HepG2 (cell line): ENCODE data around the gene TUBA1C. TPM values are rescaled to one million over a fixed set of nuclear protein-coding genes. Genes with fewer than 3 reads are reported as not detected.

Experiments
- AHR ChIP-seq: IDR thresholded peaks from 2 replicates; pipeline ENCODE4 v1.6.1; 2018; ENCODE audit warnings: missing genetic modification reagents, missing compliant biosample characterization
- EP300 ChIP-seq, 3 experiments: sonication (generic) in 1 of 3; formaldehyde crosslinking in 1 of 3; IDR thresholded peaks; 2 replicates each; pipeline versions ENCODE4 v1.5.1 to v1.6.1; 2011 to 2020; ENCODE audit warnings: low read depth in 2 of 3, low read length in 2 of 3, borderline replicate concordance in 1 of 3, improper control_type of control experiment in 1 of 3, mild to moderate bottlenecking in 1 of 3, missing genetic modification reagents in 1 of 3, moderate library complexity in 1 of 3
- FOSL2 ChIP-seq: sonication (generic); formaldehyde crosslinking; IDR thresholded peaks from 2 replicates; pipeline ENCODE4 v1.4.0; 2020; ENCODE audit warnings: missing genetic modification reagents
- HDAC1 ChIP-seq: sonication (generic); formaldehyde crosslinking; IDR thresholded peaks from 2 replicates; pipeline ENCODE4 v1.5.1; 2020; ENCODE audit warnings: mild to moderate bottlenecking, missing genetic modification reagents
- RCOR2 ChIP-seq: IDR thresholded peaks from 2 replicates; pipeline ENCODE4 v1.6.1; 2016; ENCODE audit warnings: missing biosample characterization, missing genetic modification reagents
- SALL1 ChIP-seq: sonication (generic); formaldehyde crosslinking; IDR thresholded peaks from 2 replicates; pipeline ENCODE4 v1.8.0; 2022; ENCODE audit warnings: mild to moderate bottlenecking, missing genetic modification reagents
- SNAI1 ChIP-seq: sonication (generic); formaldehyde crosslinking; IDR thresholded peaks from 2 replicates; pipeline ENCODE4 v1.5.0; 2020; ENCODE audit warnings: mild to moderate bottlenecking, missing genetic modification reagents, borderline replicate concordance
- TSC22D2 ChIP-seq: sonication (generic); formaldehyde crosslinking; IDR thresholded peaks from 2 replicates; pipeline ENCODE4 v1.5.1; 2020; ENCODE audit warnings: missing genetic modification reagents, mild to moderate bottlenecking, borderline replicate concordance
- ZBTB21 ChIP-seq: sonication (generic); formaldehyde crosslinking; IDR thresholded peaks from 2 replicates; pipeline ENCODE4 v1.4.0; 2020; ENCODE audit warnings: missing genetic modification reagents
- ZNF205 ChIP-seq: IDR thresholded peaks from 2 replicates; pipeline ENCODE4 v1.6.1; 2018; ENCODE audit warnings: missing biosample characterization, missing genetic modification reagents
- ZNF431 ChIP-seq: sonication (generic); formaldehyde crosslinking; IDR thresholded peaks from 2 replicates; pipeline ENCODE4 v1.9.0; 2022; ENCODE audit warnings: missing genetic modification reagents, low read depth, mild to moderate bottlenecking, borderline replicate concordance
- ZNF557 ChIP-seq: sonication (generic); formaldehyde crosslinking; IDR thresholded peaks from 2 replicates; pipeline ENCODE4 v1.4.0; 2020; ENCODE audit warnings: missing genetic modification reagents
- ZNF644 ChIP-seq: IDR thresholded peaks from 2 replicates; pipeline ENCODE4 v1.6.1; 2016; ENCODE audit warnings: low read depth
- polyA plus RNA-seq, 8 experiments: library from polyadenylated mRNA; depleted of rRNA in 3 of 8; stranded (reverse) in 7 of 8; unstranded in 1 of 8; fragments of >200 nt; fragmentation: Illumina TruSeq in 4 of 8; extraction: Trizol in 4 of 8; gene quantifications; 2 replicates each; pipeline versions ENCODE4 v1.2.1 to v1.2.3, GENCODE V29; 2011 to 2016; ENCODE audit warnings: low read depth in 4 of 8, missing spikeins in 1 of 8, mixed read lengths in 1 of 8; ENCODE audit not compliant: insufficient read depth in 1 of 8
- total RNA-seq, 5 experiments: library from RNA; depleted of rRNA; stranded (reverse); fragments of >200 nt; fragmentation: Illumina TruSeq; extraction: Trizol; gene quantifications; 2 replicates each; pipeline ENCODE4 v1.2.3, GENCODE V29; 2016; ENCODE audit warnings: low read depth in 1 of 5
- TF ChIP-seq, protein P1 (sequence below): sonication (generic); formaldehyde crosslinking; IDR thresholded peaks from 2 replicates; pipeline ENCODE4 v1.8.0; 2022; ENCODE audit warnings: missing genetic modification reagents, mild to moderate bottlenecking, borderline replicate concordance
- TF ChIP-seq, protein P2 (sequence below): sonication (generic); formaldehyde crosslinking; IDR thresholded peaks from 2 replicates; pipeline ENCODE4 v1.5.0; 2020; ENCODE audit warnings: missing genetic modification reagents
- TF ChIP-seq, protein P3 (sequence below): sonication (generic); formaldehyde crosslinking; IDR thresholded peaks from 2 replicates; pipeline ENCODE4 v1.4.0; 2020; ENCODE audit warnings: mild to moderate bottlenecking, missing genetic modification reagents
- TF ChIP-seq, protein P4 (sequence below), 2 experiments: sonication (generic) in 1 of 2; formaldehyde crosslinking in 1 of 2; IDR thresholded peaks; 2 replicates each; pipeline versions ENCODE4 v1.6.1 to v1.9.0; 2014 to 2022; ENCODE audit warnings: antibody characterized with exemption in 1 of 2, borderline replicate concordance in 1 of 2, inconsistent platforms in 1 of 2, low read depth in 1 of 2, missing genetic modification reagents in 1 of 2
- TF ChIP-seq, protein P5 (sequence below): sonication (generic); formaldehyde crosslinking; IDR thresholded peaks from 2 replicates; pipeline ENCODE4 v1.4.0; 2020; ENCODE audit warnings: missing genetic modification reagents

The TUBA1C gene
- total and polyA plus RNA-seq, 2 of the 13 experiments (the other 11 are each of a cell fraction or from before 2014, with no cell fraction given) = 693 to 1,075 TPM

DNA sequence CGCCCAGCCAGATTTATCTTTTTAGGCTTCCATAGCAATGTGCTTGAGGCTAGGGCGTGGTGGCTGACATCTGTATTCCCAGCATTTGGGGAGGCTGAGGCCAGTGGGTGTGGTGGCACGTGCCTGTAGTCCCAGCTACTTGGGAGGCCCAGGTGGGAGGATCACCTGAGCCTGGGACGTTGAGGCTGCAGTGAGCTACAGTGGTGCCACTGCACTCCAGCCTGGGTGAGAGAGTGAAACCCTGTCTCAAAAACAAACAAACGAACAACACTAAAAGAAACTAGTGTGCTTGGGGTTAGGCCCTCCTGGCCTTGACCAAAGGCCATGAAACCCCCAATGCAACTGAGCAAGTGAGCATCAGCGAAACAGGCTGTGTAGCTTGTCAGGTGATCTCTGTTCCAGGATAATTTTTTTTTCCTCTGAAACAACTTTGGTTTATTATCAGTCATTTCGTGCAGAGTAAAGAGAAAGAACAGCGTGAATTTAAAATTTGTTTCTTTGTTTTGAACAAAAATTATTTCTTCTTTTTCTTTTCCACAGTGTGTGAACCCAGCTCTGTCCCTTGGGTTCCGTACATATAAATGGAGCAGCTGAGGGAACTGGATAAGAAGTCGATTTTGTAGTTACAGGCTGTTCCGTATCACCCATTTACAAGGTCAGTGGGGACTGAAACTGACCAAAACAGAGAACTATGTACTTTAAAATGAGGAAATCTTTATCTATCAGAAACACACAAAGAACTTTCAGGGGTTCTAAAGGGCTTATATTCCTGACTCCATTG lies 8.8 kb upstream of the TUBA1C start (continued):
- TF ChIP-seq ZNF644 = peak; percentile 78; the same call in 1 of the 2 replicates
- TF ChIP-seq AHR (CRISPR knock-in tag) = peak; percentile 60; the same call in 1 of the 2 replicates
- TF ChIP-seq ZNF557 (CRISPR knock-in tag) = no peak
- TF ChIP-seq, protein P1, sequence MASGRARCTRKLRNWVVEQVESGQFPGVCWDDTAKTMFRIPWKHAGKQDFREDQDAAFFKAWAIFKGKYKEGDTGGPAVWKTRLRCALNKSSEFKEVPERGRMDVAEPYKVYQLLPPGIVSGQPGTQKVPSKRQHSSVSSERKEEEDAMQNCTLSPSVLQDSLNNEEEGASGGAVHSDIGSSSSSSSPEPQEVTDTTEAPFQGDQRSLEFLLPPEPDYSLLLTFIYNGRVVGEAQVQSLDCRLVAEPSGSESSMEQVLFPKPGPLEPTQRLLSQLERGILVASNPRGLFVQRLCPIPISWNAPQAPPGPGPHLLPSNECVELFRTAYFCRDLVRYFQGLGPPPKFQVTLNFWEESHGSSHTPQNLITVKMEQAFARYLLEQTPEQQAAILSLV (CRISPR knock-in tag) = 0 out of 2 replicates have a peak, but pooled peaks have one; percentile 56
- 0 out of 2 replicates have a peak, but pooled peaks have one; percentile 3 for TF ChIP-seq TSC22D2 (CRISPR knock-in tag)
- TF ChIP-seq, protein P2, sequence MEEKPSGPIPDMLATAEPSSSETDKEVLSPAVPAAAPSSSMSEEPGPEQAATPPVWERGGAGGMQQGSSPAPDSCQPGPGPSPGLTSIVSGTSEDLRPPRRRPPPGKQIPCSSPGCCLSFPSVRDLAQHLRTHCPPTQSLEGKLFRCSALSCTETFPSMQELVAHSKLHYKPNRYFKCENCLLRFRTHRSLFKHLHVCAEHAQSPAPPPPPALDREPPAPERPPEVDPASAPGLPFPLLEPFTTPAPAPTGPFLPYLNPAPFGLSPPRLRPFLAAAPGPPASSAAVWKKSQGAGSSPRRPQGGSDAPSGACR (CRISPR knock-in tag) = peak; percentile 57; the same call in 1 of the 2 replicates
- TF ChIP-seq, protein P3, sequence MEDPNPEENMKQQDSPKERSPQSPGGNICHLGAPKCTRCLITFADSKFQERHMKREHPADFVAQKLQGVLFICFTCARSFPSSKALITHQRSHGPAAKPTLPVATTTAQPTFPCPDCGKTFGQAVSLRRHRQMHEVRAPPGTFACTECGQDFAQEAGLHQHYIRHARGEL (CRISPR knock-in tag) = 0 out of 2 replicates have a peak, but pooled peaks have one; percentile 28
- peak; percentile 88 for TF ChIP-seq SALL1 (CRISPR knock-in tag)
- TF ChIP-seq ZNF431 (CRISPR knock-in tag) = peak; percentile 92; the same call in 1 of the 2 replicates
- TF ChIP-seq FOSL2 (CRISPR knock-in tag) = peak; percentile 33; the same call in 1 of the 2 replicates
- TF ChIP-seq HDAC1 (CRISPR knock-in tag) = peak; percentile 78
- no peak for TF ChIP-seq SNAI1
- TF ChIP-seq, protein P4, sequence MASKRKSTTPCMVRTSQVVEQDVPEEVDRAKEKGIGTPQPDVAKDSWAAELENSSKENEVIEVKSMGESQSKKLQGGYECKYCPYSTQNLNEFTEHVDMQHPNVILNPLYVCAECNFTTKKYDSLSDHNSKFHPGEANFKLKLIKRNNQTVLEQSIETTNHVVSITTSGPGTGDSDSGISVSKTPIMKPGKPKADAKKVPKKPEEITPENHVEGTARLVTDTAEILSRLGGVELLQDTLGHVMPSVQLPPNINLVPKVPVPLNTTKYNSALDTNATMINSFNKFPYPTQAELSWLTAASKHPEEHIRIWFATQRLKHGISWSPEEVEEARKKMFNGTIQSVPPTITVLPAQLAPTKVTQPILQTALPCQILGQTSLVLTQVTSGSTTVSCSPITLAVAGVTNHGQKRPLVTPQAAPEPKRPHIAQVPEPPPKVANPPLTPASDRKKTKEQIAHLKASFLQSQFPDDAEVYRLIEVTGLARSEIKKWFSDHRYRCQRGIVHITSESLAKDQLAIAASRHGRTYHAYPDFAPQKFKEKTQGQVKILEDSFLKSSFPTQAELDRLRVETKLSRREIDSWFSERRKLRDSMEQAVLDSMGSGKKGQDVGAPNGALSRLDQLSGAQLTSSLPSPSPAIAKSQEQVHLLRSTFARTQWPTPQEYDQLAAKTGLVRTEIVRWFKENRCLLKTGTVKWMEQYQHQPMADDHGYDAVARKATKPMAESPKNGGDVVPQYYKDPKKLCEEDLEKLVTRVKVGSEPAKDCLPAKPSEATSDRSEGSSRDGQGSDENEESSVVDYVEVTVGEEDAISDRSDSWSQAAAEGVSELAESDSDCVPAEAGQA (IDR thresholded peaks at IDR 0.05; ENCODE audit: low read depth) = no peak
- TF ChIP-seq, protein P4 (CRISPR knock-in tag; IDR thresholded peaks at IDR 0.05; ENCODE audit: borderline replicate concordance) = no peak
- TF ChIP-seq ZNF205 = peak; percentile 86; the same call in 1 of the 2 replicates
- TF ChIP-seq ZBTB21 = no peak; the same call in 1 of the 2 replicates
- TF ChIP-seq, protein P5, sequence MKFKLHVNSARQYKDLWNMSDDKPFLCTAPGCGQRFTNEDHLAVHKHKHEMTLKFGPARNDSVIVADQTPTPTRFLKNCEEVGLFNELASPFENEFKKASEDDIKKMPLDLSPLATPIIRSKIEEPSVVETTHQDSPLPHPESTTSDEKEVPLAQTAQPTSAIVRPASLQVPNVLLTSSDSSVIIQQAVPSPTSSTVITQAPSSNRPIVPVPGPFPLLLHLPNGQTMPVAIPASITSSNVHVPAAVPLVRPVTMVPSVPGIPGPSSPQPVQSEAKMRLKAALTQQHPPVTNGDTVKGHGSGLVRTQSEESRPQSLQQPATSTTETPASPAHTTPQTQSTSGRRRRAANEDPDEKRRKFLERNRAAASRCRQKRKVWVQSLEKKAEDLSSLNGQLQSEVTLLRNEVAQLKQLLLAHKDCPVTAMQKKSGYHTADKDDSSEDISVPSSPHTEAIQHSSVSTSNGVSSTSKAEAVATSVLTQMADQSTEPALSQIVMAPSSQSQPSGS (CRISPR knock-in tag) = peak; percentile 76
- peak; percentile 96 for TF ChIP-seq RCOR2 (CRISPR knock-in tag)
- peak in 1 of 2 experiments; percentile 52; a peak in 2 of 4 replicates for TF ChIP-seq EP300 (IDR thresholded peaks at IDR 0.05; ENCODE audit: low read depth in 2 of 2, low read length in 2 of 2)
- TF ChIP-seq EP300 (CRISPR knock-in tag; IDR thresholded peaks at IDR 0.05; ENCODE audit: borderline replicate concordance) = peak; percentile 30; the same call in 1 of the 2 replicates
